Fibroblast of gingiva (primary cell): ENCODE measurements around the gene PIP4K2C.
"Not testable (repeated sequence)": the region's sequence is repeated elsewhere in the genome, so short reads cannot be mapped to it uniquely, and the experiment has no call there.

ENCODE experiments used
- DNase-seq: peaks from one replicate; pipeline ENCODE4 v3.0.0-alpha.2; 2011; ENCODE audit warnings: low read depth

The PIP4K2C gene

DNA sequence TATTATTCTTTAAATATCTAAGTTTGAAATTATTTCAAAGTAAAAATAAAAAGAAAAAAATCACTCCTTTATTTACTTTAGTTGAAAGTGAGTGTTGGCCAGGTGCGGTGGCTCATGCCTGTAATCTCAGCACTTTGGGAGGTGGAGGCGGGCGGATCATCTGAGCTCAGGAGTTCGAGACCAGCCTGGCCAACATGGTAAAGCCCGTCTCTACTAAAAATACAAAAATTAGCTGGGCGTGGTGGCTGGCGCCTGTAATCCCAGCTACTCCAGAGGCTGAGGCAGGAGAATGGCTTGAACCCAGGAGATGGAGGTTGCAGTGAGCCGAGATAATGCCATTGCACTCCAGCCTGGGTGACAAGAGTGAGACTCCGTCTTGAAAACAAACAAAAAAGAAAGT is 45.7 kb downstream of the PIP4K2C start:
- not testable (repeated sequence) for DNase-seq

DNA sequence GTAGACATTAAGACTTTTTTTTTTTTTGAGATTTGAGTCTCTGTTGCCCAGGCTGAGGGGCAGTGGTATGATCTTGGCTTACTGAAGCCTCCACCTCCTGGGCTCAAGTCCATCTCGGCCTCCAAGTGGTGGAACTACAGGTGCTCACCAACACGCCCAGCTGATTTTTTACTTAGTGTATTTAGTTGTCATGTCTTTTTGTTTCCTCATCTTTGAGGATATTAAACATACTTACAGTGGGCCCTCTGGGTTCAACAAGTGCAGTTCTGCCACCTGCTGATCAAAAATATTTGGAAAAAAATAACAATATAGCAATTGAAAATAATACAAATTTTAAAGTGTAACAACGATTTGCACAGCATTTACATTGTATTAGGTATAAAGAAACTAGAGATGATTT is 46.4 kb downstream of the PIP4K2C start:
- DNase-seq = no peak

DNA sequence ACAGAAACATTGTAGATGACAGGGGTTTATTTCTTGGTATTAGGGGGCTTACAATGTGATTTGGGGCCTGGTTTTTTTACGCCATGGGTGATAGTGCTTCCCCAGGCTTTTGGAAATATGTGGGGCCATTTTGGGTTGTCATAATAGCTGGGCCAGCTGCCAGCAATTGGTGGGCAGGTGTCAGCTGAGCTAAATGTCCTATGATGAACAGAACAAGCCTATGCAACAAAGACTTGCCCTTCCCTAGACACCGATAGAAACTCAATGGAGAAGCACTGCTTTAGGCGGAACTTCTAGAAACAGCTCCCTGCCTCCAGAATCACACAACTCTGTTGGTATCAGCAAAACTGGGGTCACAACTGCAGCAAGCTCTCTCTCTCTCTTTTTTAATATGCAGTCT is 47.1 kb downstream of the PIP4K2C start:
- DNase-seq = no peak

DNA sequence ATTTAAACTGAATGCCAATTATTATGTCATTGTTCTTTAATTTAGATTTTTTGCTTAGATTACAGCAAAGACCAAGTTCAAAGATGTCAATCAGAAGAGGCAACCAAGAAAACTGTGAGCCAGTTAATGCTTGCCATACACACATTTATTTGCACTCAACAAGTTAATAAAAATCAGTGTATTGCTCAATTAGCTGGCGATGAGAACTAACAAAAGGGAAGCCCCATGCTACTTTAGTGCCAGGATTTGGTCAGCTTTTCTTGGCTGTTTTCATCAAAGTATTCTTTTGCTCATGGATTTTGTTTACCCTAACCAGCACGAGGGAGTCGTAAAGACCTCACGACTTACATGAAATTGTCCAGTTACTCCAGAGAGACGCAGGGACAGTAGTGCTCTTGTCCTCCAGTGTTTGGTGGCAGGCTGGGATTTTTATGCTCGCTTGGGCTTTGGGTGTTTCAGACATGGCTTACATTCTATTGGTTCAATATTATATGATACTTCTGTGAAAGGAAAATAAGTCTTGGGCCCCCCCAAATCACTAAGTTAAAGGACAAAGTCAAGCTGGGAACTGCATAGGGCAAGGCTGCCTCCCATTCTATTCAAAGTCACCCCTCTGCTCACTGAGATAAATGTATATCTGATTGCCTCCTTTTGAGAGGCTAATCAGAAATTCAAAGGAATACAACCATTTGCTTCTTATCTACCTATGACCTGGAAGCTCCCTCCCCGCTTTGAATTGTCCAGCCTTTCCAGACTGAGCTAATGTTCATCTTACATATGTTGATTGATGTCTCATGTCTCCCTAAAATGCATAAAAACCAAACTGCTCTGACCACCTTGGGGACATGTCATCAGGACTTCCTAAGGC is 49.4 kb downstream of the PIP4K2C start:
- no peak for DNase-seq

DNA sequence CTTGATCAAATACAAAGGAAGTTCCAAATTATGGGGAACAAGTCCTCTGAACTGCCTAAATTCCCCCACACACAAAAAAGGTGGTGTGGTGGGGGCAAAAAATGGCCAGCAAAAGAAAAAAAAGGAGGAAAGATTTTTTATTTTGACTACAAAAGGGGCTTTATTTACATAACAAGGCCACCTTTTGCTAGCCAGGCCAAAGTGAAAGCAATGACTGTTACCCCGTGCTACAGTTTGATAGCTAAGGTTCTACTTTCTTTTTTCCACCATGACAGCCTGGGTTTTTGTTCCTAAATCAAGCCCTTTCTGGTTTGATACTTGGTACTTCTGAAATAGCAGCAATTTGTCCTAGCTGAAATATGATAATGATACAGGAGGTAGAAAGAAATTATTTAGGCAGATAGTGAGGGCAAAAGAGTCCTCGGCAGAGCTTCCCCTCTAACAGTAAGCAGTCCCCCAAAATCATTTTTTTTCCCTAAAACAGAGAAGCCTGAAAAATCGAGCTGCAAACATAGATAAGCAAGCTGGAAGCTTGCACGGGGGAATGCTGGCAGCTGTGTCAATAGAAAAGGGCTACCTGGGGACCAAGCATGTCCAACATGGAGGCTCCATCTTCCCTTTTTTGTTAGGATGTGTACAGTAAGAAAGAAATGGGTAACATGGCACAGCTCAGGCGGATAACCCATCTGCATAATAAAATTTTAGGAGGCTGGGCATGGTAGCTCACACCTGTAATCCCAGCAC is 50.9 kb downstream of the PIP4K2C start:
- DNase-seq = no peak

DNA sequence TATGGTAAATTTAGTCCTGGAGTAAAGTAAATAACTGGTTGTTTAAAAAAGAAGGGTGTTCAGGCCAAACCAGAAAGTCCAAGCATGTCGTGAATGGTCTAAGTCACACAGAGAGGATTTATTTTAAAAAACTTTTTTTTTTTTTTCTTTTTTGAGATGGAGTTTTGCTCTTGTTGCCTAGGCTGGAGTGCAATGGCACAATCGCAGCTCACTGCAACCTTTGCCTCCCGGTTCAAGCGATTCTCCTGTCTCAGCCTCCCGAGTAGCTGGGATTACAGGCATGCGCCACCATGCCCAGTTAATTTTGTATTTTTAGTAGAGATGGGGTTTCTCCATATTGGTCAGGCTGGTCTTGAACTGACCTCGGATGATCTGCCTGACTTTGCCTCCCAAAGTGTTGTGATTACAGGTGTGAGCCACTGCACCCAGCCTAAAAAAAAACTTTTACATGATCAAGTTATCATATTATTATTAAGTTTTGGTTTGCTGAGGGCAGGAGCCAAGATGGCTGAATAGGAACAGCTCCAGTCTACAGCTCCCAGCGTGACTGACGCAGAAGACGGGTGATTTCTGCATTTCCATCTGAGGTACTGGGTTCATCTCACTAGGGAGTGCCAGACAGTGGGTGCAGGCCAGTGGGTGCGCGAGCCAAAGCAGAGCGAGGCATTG is 55.1 kb downstream of the PIP4K2C start:
- DNase-seq = not testable (repeated sequence)

DNA sequence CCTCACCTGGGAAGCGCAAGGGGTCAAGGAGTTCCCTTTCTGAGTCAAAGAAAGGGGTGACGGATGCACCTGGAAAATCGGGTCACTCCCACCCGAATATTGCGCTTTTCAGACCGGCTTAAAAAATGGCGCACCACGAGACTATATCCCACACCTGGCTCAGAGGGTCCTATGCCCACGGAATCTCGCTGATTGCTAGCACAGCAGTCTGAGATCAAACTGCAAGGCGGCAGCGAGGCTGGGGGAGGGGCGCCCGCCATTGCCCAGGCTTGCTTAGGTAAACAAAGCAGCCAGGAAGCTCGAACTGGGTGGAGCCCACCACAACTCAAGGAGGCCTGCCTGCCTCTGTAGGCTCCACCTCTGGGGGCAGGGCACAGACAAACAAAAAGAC is 55.7 kb downstream of the PIP4K2C start:
- not testable (repeated sequence) for DNase-seq
